Bronchial epithelial cell (primary cell): ENCODE measurements around the gene GBE1. TPM values are rescaled to one million over a fixed set of nuclear protein-coding genes. Genes with fewer than 3 reads are reported as not detected.

Experiments
- DNase-seq: peaks from one replicate; pipeline ENCODE4 v3.0.0-alpha.2; 2010; ENCODE audit warnings: low read depth
- FAIRE-seq: peaks from 2 replicates; lab custom pipeline; 2011; peaks lifted over from hg19 to GRCh38; lab: Jason Lieb, UNC
- H3K27me3 ChIP-seq: 2 replicates; pipeline ENCODE4 v1.5.1; 2011; ENCODE audit warnings: low read length; ENCODE audit not compliant: control insufficient read depth, insufficient read depth
- H3K36me3 ChIP-seq: 2 replicates; pipeline ENCODE4 v1.5.1; 2011; ENCODE audit warnings: low read length; ENCODE audit not compliant: control insufficient read depth, insufficient read depth
- H3K4me3 ChIP-seq: 2 replicates; pipeline ENCODE4 v1.5.1; 2011; ENCODE audit warnings: mild to moderate bottlenecking, low read depth, low read length, control low read depth
- total RNA-seq: library from RNA; depleted of rRNA; stranded (reverse); fragments of >200 nt; gene quantifications from 2 replicates; pipeline ENCODE4 v1.2.1, GENCODE V29; 2014
- TF ChIP-seq, protein P1 (sequence below): IDR thresholded peaks from 2 replicates; pipeline ENCODE4 v1.5.1; 2011; ENCODE audit warnings: mild to moderate bottlenecking, moderate library complexity, low read length, control low read depth, inconsistent platforms; ENCODE audit not compliant: insufficient read depth, severe bottlenecking

Gene GBE1
- total RNA-seq, 1 donor from 2014 or later, result 94.0 TPM

DNA sequence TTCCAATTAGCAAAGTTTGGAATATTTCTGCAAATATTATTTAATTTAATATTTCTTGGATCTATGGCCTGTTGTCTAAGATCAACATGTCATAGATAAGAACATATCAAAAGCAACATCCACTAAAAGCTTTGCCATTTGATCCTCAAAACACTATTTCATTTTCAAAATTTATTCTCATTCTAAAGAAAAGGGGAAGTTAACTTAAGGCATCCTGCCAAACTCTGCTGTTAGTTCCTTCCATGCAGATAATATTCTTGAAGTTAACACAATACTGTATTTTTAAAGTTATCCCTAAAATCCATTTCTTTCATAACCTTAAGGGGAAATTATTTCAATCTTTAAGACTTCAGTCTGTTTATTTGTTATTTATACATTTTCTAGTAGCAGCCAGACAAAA lies 28.2 kb upstream of the GBE1 start:
- no peak overlapping the region for H3K4me3 ChIP-seq
- DNase-seq (no peak), FAIRE-seq (no peak)
- no peaks in the 10 kb centered on the region for H3K27me3 ChIP-seq
- TF ChIP-seq, protein P1, sequence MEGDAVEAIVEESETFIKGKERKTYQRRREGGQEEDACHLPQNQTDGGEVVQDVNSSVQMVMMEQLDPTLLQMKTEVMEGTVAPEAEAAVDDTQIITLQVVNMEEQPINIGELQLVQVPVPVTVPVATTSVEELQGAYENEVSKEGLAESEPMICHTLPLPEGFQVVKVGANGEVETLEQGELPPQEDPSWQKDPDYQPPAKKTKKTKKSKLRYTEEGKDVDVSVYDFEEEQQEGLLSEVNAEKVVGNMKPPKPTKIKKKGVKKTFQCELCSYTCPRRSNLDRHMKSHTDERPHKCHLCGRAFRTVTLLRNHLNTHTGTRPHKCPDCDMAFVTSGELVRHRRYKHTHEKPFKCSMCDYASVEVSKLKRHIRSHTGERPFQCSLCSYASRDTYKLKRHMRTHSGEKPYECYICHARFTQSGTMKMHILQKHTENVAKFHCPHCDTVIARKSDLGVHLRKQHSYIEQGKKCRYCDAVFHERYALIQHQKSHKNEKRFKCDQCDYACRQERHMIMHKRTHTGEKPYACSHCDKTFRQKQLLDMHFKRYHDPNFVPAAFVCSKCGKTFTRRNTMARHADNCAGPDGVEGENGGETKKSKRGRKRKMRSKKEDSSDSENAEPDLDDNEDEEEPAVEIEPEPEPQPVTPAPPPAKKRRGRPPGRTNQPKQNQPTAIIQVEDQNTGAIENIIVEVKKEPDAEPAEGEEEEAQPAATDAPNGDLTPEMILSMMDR, result no peak
- H3K36me3 ChIP-seq, result no peaks in the 10 kb centered on the region

DNA sequence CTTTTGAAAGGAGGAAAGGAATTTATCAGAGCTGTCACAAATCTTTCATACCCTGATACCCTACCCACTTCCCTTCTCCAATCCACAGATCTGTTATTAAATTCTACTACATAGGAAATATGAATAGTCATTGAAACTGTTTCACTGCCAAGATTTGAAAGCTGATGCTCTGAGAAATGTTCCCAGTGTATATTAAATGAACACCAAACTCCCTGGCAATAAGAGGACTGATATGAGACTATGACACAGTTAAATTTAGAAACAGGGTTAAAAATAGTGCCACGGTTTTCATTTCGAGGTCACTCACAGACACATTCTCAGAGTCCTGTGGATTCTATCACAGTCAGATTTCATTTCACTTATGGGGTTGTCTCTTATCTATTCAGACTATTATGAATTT lies 27.2 kb upstream of the GBE1 start:
- TF ChIP-seq, protein P1, result no peak
- no peak for FAIRE-seq
- Histone ChIP-seq H3K36me3 (no peaks in the 10 kb centered on the region), H3K27me3 (no peaks in the 10 kb centered on the region), H3K4me3 (no peak overlapping the region)
- no peak for DNase-seq

DNA sequence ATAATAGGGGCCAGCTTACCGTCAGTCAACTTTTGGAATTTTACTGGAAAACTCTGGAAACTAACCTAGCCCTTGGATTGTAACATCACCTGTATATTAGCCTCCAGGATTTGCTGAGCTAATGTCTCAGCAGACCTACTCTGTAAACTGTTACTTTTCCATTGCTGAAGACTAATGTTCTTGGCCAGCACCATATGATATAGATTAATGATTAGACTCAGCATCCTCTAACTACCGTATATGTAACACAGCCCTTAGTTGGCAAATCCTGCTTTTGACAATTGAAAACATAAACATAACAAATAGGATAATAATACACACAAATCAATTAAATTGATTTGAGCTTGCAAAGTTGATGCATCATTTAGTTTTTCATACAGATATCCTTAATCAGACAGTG lies 26.6 kb upstream of the GBE1 start:
- no peak overlapping the region for H3K4me3 ChIP-seq
- H3K36me3 ChIP-seq, result no peaks in the 10 kb centered on the region
- no peak for DNase-seq
- TF ChIP-seq, protein P1, result no peak
- no peak for FAIRE-seq
- no peaks in the 10 kb centered on the region for H3K27me3 ChIP-seq

DNA sequence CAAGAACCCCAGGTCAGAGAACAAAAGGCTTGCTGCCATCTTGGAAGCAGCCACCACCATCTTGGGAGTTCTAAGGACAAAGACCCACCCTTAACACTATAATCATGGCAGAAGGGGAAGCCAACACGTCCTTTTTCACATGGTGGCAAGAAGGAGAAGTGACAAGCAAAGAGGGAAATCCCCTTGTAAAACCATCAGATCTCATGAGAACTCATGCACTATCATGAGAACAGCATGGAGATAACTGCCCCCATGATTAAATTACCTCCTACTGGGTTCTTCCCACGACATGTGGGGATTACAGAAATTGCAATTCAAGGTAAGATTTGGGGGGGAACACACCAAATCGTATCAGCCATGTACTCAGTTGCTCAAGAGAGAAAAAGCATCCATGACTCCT lies 21.1 kb upstream of the GBE1 start:
- no peak overlapping the region for H3K4me3 ChIP-seq
- TF ChIP-seq, protein P1, result no peak
- no peak for FAIRE-seq
- no peaks in the 10 kb centered on the region for H3K27me3 ChIP-seq
- DNase-seq, result no peak
- no peaks in the 10 kb centered on the region for H3K36me3 ChIP-seq

DNA sequence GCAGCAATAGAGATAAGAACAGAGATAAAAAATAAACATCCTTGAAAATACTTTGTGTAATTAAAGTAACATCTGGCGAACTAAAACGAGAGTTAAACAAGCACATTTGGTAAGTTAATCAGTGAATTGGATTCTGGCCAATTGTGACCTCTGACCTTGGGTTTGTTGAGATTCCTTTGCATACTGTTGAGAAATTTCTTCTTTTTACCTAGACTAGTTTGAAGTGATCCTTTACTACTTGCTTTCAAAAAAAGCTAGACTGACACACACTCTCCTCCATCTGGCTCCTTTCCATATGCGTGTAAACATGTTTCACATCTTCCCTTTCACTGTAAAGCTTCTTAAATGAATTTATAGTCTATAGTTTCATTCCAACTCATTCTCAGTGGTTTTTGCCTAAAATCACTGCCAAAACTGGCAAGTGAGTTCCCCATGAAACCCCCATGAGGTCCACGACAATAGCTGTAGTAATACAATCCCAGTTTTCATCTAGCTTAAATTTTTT lies 17.3 kb upstream of the GBE1 start:
- Histone ChIP-seq H3K4me3 (no peak overlapping the region), H3K27me3 (no peaks in the 10 kb centered on the region), H3K36me3 (no peaks in the 10 kb centered on the region)
- TF ChIP-seq, protein P1, result no peak
- DNase-seq (no peak), FAIRE-seq (no peak)

DNA sequence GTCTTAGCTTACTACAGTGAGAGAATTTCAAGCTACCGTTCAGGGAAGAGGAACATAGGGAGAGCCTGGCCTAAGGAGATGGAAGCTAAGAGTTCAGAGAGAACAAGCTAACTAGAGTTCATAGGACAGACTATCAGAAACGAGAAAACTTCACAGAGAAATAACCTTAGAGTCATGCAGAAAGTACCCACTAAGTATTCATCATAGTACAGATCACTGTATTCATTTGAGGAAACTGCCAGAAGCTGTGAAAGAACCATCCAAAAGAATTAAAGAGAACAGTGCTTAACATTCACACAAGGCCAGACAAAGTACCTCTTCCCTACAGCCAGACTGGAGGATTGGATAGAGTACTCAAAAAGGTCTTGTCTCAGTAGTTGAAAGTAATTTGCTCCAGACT lies 15.2 kb upstream of the GBE1 start:
- no peak for DNase-seq
- Histone ChIP-seq H3K27me3 (no peaks in the 10 kb centered on the region), H3K4me3 (no peak overlapping the region), H3K36me3 (no peaks in the 10 kb centered on the region)
- no peak for FAIRE-seq
- TF ChIP-seq, protein P1, result no peak
